HFFc6 (cell line): Measurements from ENCODE around the gene ENO2. TPM values are rescaled to one million over a fixed set of nuclear protein-coding genes. Genes with fewer than 3 reads are reported as not detected.

Source experiments
- DNase-seq: peaks from one replicate; pipeline ENCODE4 v3.0.0-alpha.2; 2018
- H3K27ac Mint-ChIP-seq: 2 replicates; pipeline ENCODE4 v1.8.0; 2020; ENCODE audit warnings: mild to moderate bottlenecking, mixed read lengths
- H3K27me3 Mint-ChIP-seq: 2 replicates; pipeline ENCODE4 v1.8.0; 2021; ENCODE audit warnings: mild to moderate bottlenecking, moderate library complexity, mixed read lengths; ENCODE audit not compliant: insufficient read depth
- H3K36me3 Mint-ChIP-seq: 2 replicates; pipeline ENCODE4 v1.8.0; 2021; ENCODE audit warnings: low read depth, mixed read lengths
- H3K4me1 Mint-ChIP-seq: 2 replicates; pipeline ENCODE4 v1.8.0; 2020; ENCODE audit warnings: low read depth, mixed read lengths
- H3K4me3 Mint-ChIP-seq: 2 replicates; pipeline ENCODE4 v1.8.0; 2020; ENCODE audit warnings: mild to moderate bottlenecking, moderate library complexity, mixed read lengths
- H3K9me3 Mint-ChIP-seq: 2 replicates; pipeline ENCODE4 v1.8.0; 2020; ENCODE audit warnings: mild to moderate bottlenecking, mixed read lengths
- total RNA-seq, 6 experiments: library from RNA; stranded (reverse); fragmentation: NEBNext Ultra II Directional; extraction: Animal tissue kit (Norgen Biotek cat#: 25700); gene quantifications; 2 replicates in 1 of 6; 3 replicates in 5 of 6; pipeline ENCODE4 v1.2.3, GENCODE V29; 2021
- TF ChIP-seq, protein P1 (sequence below): fragments of 200-600 bp; sonication (generic); IDR thresholded peaks from 2 replicates; pipeline ENCODE4 v1.5.0; 2021; ENCODE audit warnings: antibody characterized with exemption, mild to moderate bottlenecking

ENO2 gene
- total RNA-seq, 6 experiments from 2014 or later: 18.9 to 26.9 (median 24.7) TPM

DNA sequence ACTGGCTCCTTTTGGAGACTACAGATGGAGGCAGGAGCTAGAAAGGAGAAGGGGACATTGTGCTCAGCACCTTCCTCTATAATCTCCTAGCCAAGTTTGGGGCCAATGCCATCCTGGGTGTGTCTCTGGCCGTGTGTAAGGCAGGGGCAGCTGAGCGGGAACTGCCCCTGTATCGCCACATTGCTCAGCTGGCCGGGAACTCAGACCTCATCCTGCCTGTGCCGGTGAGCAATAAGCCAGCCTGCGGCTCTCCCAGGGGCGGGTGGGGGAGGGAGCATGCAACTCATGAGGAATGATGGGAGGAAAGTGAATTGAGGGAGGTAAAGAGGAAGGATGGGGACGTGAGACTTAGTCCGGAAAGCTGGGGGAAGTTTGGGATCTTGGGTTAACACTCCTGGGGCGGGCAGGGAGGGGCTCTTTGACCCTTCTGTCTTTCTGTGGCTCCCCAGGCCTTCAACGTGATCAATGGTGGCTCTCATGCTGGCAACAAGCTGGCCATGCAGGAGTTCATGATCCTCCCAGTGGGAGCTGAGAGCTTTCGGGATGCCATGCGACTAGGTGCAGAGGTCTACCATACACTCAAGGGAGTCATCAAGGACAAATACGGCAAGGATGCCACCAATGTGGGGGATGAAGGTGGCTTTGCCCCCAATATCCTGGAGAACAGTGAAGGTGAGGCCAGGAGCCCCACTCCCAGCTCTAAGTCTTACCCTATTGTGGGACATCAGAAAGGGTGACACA is 3.3 kb downstream of the ENO2 start:
- no peak for DNase-seq
- TF ChIP-seq, protein P1, sequence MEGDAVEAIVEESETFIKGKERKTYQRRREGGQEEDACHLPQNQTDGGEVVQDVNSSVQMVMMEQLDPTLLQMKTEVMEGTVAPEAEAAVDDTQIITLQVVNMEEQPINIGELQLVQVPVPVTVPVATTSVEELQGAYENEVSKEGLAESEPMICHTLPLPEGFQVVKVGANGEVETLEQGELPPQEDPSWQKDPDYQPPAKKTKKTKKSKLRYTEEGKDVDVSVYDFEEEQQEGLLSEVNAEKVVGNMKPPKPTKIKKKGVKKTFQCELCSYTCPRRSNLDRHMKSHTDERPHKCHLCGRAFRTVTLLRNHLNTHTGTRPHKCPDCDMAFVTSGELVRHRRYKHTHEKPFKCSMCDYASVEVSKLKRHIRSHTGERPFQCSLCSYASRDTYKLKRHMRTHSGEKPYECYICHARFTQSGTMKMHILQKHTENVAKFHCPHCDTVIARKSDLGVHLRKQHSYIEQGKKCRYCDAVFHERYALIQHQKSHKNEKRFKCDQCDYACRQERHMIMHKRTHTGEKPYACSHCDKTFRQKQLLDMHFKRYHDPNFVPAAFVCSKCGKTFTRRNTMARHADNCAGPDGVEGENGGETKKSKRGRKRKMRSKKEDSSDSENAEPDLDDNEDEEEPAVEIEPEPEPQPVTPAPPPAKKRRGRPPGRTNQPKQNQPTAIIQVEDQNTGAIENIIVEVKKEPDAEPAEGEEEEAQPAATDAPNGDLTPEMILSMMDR: no peak
- peaks cover 37% of the 10 kb centered on the region for H3K4me1 Mint-ChIP-seq
- H3K9me3 Mint-ChIP-seq: no peaks in the 10 kb centered on the region
- peak overlapping the region; percentile 57; the same call in 1 of the 2 replicates for H3K27ac Mint-ChIP-seq
- H3K4me3 Mint-ChIP-seq: no peak overlapping the region
- peaks cover 4% of the 10 kb centered on the region; the same call in 1 of the 2 replicates for H3K36me3 Mint-ChIP-seq
- H3K27me3 Mint-ChIP-seq: peaks cover 4% of the 10 kb centered on the region

DNA sequence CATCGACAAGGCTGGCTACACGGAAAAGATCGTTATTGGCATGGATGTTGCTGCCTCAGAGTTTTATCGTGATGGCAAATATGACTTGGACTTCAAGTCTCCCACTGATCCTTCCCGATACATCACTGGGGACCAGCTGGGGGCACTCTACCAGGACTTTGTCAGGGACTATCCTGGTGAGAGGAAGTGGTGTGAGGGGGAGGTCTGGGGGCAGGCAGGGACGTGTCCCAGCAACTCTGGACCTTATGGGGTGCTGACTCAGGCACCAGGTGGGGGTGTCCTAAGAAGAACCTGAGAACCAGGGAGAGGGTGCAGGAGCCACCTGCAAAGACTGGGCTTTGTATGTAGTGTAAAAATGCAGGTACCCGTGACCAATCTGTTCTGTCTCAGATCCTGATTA is 5.2 kb downstream of the ENO2 start:
- TF ChIP-seq, protein P1: peak; percentile 19; the same call in 1 of the 2 replicates
- peaks cover 41% of the 10 kb centered on the region for H3K4me1 Mint-ChIP-seq
- DNase-seq: no peak
- peaks cover 4% of the 10 kb centered on the region; the same call in 1 of the 2 replicates for H3K36me3 Mint-ChIP-seq
- H3K4me3 Mint-ChIP-seq: no peak overlapping the region
- no peaks in the 10 kb centered on the region; the same call in 1 of the 2 replicates for H3K27me3 Mint-ChIP-seq
- no peak overlapping the region for H3K27ac Mint-ChIP-seq
- no peaks in the 10 kb centered on the region for H3K9me3 Mint-ChIP-seq

DNA sequence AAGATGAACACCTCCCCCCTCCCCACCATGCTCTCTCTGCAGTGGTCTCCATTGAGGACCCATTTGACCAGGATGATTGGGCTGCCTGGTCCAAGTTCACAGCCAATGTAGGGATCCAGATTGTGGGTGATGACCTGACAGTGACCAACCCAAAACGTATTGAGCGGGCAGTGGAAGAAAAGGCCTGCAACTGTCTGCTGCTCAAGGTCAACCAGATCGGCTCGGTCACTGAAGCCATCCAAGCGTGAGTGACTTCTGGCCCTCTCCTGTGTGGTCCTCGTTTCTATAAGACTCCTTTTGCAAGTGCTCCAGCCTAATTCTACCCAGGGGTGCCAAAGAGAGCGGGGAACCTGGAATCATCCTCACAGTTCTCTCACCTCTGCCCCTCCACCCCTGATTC is 7.2 kb downstream of the ENO2 start:
- peaks cover 4% of the 10 kb centered on the region; the same call in 1 of the 2 replicates for H3K36me3 Mint-ChIP-seq
- H3K4me3 Mint-ChIP-seq: no peak overlapping the region
- H3K4me1 Mint-ChIP-seq: peaks cover 44% of the 10 kb centered on the region
- TF ChIP-seq, protein P1: no peak
- H3K27ac Mint-ChIP-seq: no peak overlapping the region
- no peaks in the 10 kb centered on the region for H3K9me3 Mint-ChIP-seq
- DNase-seq: no peak
- H3K27me3 Mint-ChIP-seq: no peaks in the 10 kb centered on the region; the same call in 1 of the 2 replicates

DNA sequence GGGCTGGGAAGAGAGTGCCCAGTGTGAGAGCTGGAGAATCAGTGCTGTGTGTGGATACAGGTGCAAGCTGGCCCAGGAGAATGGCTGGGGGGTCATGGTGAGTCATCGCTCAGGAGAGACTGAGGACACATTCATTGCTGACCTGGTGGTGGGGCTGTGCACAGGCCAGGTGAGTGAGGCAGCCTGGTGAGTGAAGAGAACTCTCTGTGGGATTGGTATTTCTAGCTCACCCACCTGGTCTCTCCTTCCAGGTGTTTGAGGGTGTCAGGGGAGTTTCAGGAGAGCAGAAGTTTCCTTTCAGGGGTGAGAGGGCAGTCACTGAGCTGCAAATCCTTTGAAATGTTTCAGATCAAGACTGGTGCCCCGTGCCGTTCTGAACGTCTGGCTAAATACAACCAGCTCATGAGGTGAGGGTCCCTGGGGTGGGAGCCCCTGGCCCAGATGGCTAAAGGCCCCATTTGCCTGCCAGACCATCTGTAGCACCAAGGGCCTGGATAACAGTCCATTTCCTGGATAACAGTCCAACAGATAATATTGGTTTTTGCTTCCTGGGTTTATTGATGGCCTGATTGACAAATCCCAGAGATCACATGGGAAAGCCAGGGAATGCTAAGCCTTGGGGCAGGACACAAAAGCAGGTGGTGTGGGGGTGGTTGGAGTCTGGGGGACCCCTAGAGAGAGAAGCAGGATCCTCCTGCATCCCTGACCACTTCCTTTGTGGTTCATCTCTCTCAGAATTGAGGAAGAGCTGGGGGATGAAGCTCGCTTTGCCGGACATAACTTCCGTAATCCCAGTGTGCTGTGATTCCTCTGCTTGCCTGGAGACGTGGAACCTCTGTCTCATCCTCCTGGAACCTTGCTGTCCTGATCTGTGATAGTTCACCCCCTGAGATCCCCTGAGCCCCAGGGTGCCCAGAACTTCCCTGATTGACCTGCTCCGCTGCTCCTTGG is 7.9 kb downstream of the ENO2 start:
- Mint-ChIP-seq H3K4me3 (no peak overlapping the region), H3K9me3 (no peaks in the 10 kb centered on the region), H3K4me1 (peaks cover 44% of the 10 kb centered on the region), H3K36me3 (peaks cover 4% of the 10 kb centered on the region; the same call in 1 of the 2 replicates), H3K27ac (no peak overlapping the region), H3K27me3 (no peaks in the 10 kb centered on the region; the same call in 1 of the 2 replicates)
- TF ChIP-seq, protein P1: no peak
- no peak for DNase-seq

DNA sequence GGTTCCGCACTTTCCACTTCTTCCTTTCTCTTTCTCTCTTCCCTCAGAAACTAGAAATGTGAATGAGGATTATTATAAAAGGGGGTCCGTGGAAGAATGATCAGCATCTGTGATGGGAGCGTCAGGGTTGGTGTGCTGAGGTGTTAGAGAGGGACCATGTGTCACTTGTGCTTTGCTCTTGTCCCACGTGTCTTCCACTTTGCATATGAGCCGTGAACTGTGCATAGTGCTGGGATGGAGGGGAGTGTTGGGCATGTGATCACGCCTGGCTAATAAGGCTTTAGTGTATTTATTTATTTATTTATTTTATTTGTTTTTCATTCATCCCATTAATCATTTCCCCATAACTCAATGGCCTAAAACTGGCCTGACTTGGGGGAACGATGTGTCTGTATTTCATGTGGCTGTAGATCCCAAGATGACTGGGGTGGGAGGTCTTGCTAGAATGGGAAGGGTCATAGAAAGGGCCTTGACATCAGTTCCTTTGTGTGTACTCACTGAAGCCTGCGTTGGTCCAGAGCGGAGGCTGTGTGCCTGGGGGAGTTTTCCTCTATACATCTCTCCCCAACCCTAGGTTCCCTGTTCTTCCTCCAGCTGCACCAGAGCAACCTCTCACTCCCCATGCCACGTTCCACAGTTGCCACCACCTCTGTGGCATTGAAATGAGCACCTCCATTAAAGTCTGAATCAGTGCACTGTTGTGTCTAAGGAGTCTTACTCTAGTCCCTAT is 8.8 kb downstream of the ENO2 start:
- Mint-ChIP-seq H3K36me3 (no peaks in the 10 kb centered on the region), H3K27me3 (no peaks in the 10 kb centered on the region; the same call in 1 of the 2 replicates), H3K4me1 (peaks cover 38% of the 10 kb centered on the region), H3K4me3 (no peak overlapping the region), H3K9me3 (no peaks in the 10 kb centered on the region), H3K27ac (no peak overlapping the region)
- DNase-seq: no peak
- TF ChIP-seq, protein P1: no peak
